BE2C (cell line): ENCODE measurements around the gene EGF.

Experiments
- DNase-seq: peaks from one replicate; pipeline ENCODE4 v3.0.0-alpha.2; 2020
- H3K27me3 ChIP-seq: fragments of 250-450 bp; sonication (Bioruptor Pico); 2 replicates; pipeline ENCODE4 v1.5.1; 2020; ENCODE audit warnings: mild to moderate bottlenecking
- H3K36me3 ChIP-seq: fragments of 250-450 bp; sonication (Bioruptor Pico); 2 replicates; pipeline ENCODE4 v1.5.1; 2020; ENCODE audit warnings: mild to moderate bottlenecking
- H3K4me1 ChIP-seq: fragments of 250-450 bp; sonication (Bioruptor Pico); 2 replicates; pipeline ENCODE4 v1.5.1; 2020
- H3K4me3 ChIP-seq: 2 replicates; pipeline ENCODE4 v1.5.1; 2011; ENCODE audit warnings: low read depth, low read length
- H3K9me3 ChIP-seq: fragments of 250-450 bp; sonication (Bioruptor Pico); 2 replicates; pipeline ENCODE4 v1.5.1; 2020
- TF ChIP-seq, protein P1 (sequence below): IDR thresholded peaks from 2 replicates; pipeline ENCODE4 v1.5.1; 2012; ENCODE audit warnings: mild to moderate bottlenecking, low read depth, low read length

The EGF gene

DNA sequence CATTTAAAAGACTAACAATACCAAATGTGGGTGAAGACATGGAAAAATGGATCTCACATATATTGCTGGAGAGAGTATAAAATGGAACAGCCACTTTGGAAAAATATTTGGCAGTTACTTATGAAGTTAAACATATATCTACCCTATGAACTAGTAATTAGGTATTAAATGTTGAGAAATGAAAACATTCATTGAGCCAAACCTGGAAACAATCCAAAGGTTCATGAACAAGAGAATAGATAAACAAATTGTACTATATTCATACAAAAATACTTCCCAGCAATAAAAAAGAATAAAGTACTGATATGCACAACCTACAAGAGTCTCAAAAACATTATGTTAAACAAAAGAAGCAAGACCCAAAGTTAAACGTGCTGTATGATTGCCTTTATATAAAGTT is 4.0 kb upstream of the EGF start:
- Histone ChIP-seq H3K36me3 (no peaks in the 10 kb centered on the region), H3K27me3 (peaks cover 7% of the 10 kb centered on the region), H3K9me3 (no peaks in the 10 kb centered on the region), H3K4me3 (no peak overlapping the region), H3K4me1 (no peaks in the 10 kb centered on the region)
- TF ChIP-seq, protein P1, sequence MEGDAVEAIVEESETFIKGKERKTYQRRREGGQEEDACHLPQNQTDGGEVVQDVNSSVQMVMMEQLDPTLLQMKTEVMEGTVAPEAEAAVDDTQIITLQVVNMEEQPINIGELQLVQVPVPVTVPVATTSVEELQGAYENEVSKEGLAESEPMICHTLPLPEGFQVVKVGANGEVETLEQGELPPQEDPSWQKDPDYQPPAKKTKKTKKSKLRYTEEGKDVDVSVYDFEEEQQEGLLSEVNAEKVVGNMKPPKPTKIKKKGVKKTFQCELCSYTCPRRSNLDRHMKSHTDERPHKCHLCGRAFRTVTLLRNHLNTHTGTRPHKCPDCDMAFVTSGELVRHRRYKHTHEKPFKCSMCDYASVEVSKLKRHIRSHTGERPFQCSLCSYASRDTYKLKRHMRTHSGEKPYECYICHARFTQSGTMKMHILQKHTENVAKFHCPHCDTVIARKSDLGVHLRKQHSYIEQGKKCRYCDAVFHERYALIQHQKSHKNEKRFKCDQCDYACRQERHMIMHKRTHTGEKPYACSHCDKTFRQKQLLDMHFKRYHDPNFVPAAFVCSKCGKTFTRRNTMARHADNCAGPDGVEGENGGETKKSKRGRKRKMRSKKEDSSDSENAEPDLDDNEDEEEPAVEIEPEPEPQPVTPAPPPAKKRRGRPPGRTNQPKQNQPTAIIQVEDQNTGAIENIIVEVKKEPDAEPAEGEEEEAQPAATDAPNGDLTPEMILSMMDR: no peak
- DNase-seq: no peak

DNA sequence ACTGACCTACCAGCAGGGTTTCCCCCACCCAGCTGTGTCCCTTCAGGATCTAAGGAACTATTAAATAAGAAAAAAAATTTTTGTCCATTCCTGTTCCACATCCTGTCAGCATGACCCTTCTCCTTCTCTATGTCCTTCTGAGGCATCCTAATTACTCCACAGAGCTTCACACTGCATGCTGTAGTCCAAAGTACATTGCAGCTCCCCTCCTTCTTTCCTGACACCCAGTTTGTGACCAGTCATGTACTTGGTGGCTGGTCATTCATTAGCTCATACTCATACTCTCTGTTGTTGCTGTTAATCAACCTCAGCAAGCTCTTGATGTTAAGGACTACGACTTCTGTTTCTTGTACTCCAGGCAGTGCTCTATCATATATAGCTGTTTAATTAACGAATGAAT is 2.4 kb upstream of the EGF start:
- Histone ChIP-seq H3K36me3 (no peaks in the 10 kb centered on the region), H3K27me3 (peaks cover 21% of the 10 kb centered on the region), H3K9me3 (no peaks in the 10 kb centered on the region), H3K4me3 (no peak overlapping the region), H3K4me1 (no peaks in the 10 kb centered on the region)
- TF ChIP-seq, protein P1: no peak
- DNase-seq: no peak

DNA sequence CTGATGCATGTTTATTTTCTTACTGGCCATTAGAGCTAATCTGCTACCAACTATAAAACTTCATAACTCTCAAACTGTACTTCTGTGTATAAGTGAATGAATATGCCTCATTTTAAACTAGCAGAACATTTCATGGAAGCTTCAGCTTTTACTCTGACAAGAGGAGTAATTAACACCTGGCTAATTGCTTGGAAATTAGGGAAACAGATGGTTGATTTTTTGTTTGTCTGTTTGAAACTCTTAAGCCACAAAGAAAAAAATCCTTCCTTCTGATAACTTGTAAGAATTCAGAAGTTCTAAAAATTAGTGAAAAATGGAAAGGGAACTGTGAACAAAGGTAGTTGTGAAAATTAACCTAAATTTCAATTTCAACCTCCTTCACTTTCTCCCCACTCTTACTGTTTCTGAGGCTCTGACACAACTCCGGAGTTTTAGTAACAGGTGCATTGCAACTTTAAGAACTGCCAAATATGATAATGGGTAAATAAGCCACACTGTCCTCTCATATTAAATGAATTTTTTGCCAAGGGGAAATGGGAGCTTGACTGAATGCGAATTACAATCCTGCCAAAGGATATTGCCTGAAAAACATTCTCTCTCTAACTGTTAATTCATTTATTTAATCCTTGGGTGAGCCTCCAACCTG is 1.0 kb downstream of the EGF start:
- no peaks in the 10 kb centered on the region for H3K36me3 ChIP-seq
- H3K27me3 ChIP-seq: peaks cover 37% of the 10 kb centered on the region
- H3K4me3 ChIP-seq: no peak overlapping the region
- no peak for DNase-seq
- no peaks in the 10 kb centered on the region for H3K4me1 ChIP-seq
- TF ChIP-seq, protein P1: no peak
- no peaks in the 10 kb centered on the region for H3K9me3 ChIP-seq

DNA sequence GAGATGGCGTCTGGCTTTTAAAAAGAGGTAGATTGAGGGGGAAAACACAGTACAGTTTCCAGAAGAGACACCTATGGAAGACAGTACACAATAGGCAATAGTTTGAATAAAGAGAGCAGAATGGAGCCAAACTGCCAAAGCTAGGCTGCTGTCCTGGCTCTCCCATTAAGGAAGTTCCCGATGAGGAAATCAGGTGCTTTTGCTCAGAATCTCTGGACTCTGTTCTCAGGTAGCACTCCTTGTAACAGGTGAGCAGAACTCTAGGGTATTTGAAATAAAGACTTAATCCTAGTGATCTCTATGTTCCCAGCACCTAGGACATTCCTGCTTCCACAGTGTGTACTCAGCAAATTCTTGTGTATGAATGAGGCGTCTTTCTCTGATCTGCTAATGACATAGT is 1.6 kb downstream of the EGF start:
- no peaks in the 10 kb centered on the region for H3K36me3 ChIP-seq
- H3K4me3 ChIP-seq: no peak overlapping the region
- TF ChIP-seq, protein P1: no peak

DNA sequence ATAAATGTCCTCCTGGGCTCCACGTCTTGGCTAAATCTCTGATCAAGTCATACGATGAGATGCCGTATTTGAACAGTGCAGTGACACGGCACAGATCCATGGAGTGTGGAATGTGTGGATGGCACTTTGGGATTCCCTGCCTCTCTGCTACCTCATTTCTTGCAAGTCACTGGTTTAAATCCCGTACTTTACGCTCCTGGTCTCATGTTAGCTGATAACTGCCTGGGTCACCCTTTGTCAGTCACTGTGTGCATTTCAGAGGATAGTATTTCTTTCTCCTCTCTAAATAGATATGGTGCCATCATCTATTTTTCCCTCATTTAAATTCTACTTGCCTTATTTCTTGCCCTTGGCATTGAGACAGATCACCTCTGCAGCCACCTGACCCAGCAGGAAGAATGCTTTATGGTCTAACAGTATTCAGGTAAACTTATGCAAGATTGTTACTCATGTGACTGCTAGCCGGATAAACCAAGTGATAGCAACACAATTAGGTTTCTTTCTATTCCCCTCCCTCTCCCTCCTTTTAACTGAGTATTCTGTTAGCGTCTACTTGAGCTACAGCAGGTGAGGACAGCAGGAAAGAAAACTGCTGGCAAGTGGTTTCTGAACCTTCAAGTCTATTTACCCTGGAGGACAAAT is 2.8 kb downstream of the EGF start:
- H3K4me3 ChIP-seq: no peak overlapping the region
- peaks cover 37% of the 10 kb centered on the region for H3K27me3 ChIP-seq
- no peaks in the 10 kb centered on the region for H3K9me3 ChIP-seq
- no peaks in the 10 kb centered on the region for H3K4me1 ChIP-seq
- no peak for DNase-seq
- TF ChIP-seq, protein P1: no peak
- H3K36me3 ChIP-seq: no peaks in the 10 kb centered on the region

More for the DNA sequence above, 1.6 kb downstream of the EGF start:
- Histone ChIP-seq H3K27me3 (peaks cover 37% of the 10 kb centered on the region), H3K4me1 (no peaks in the 10 kb centered on the region), H3K9me3 (no peaks in the 10 kb centered on the region)
- DNase-seq: no peak

DNA sequence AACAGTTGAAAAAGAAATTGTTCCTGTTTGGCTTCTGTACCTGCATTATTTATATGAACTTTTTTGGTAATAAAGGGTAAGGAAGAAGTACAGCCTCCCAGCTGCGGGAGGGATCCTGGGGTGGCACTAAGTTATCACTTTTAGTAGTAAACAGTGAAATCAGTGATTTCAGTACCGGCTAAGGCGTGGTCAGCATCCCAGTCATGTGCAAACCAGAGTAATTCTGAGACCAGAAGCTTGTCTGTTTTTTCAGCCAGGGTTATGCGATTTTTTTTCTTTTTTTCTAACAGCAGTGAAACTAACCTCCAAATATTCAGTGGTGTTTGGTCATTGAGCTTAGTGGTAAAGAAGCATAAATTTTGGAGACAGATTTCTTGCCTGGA is 3.3 kb downstream of the EGF start:
- Histone ChIP-seq H3K36me3 (no peaks in the 10 kb centered on the region), H3K4me1 (no peaks in the 10 kb centered on the region), H3K27me3 (peaks cover 37% of the 10 kb centered on the region), H3K9me3 (no peaks in the 10 kb centered on the region), H3K4me3 (no peak overlapping the region)
- TF ChIP-seq, protein P1: no peak
- no peak for DNase-seq
